HFFc6 (cell line): Measurements from ENCODE around the gene TCAIM. TPM values are rescaled to one million over a fixed set of nuclear protein-coding genes. Genes with fewer than 3 reads are reported as not detected.
"Not testable (repeated sequence)": the region's sequence is repeated elsewhere in the genome, so short reads cannot be mapped to it uniquely, and the experiment has no call there.

ENCODE experiments used
- DNase-seq: peaks from one replicate; pipeline ENCODE4 v3.0.0-alpha.2; 2018
- H3K27ac Mint-ChIP-seq: 2 replicates; pipeline ENCODE4 v1.8.0; 2020; ENCODE audit warnings: mild to moderate bottlenecking, mixed read lengths
- H3K27me3 Mint-ChIP-seq: 2 replicates; pipeline ENCODE4 v1.8.0; 2021; ENCODE audit warnings: mild to moderate bottlenecking, moderate library complexity, mixed read lengths; ENCODE audit not compliant: insufficient read depth
- H3K36me3 Mint-ChIP-seq: 2 replicates; pipeline ENCODE4 v1.8.0; 2021; ENCODE audit warnings: low read depth, mixed read lengths
- H3K4me1 Mint-ChIP-seq: 2 replicates; pipeline ENCODE4 v1.8.0; 2020; ENCODE audit warnings: low read depth, mixed read lengths
- H3K4me3 Mint-ChIP-seq: 2 replicates; pipeline ENCODE4 v1.8.0; 2020; ENCODE audit warnings: mild to moderate bottlenecking, moderate library complexity, mixed read lengths
- H3K9me3 Mint-ChIP-seq: 2 replicates; pipeline ENCODE4 v1.8.0; 2020; ENCODE audit warnings: mild to moderate bottlenecking, mixed read lengths
- CTCF ChIP-seq: fragments of 200-600 bp; sonication (generic); IDR thresholded peaks from 2 replicates; pipeline ENCODE4 v1.5.0; 2021; ENCODE audit warnings: antibody characterized with exemption, mild to moderate bottlenecking
- total RNA-seq, 6 experiments: library from RNA; stranded (reverse); fragmentation: NEBNext Ultra II Directional; extraction: Animal tissue kit (Norgen Biotek cat#: 25700); gene quantifications; 2 replicates in 1 of 6; 3 replicates in 5 of 6; pipeline ENCODE4 v1.2.3, GENCODE V29; 2021

The TCAIM gene
- total RNA-seq, 6 experiments from 2014 or later, result 18.4 to 22.4 (median 20.4) TPM

DNA sequence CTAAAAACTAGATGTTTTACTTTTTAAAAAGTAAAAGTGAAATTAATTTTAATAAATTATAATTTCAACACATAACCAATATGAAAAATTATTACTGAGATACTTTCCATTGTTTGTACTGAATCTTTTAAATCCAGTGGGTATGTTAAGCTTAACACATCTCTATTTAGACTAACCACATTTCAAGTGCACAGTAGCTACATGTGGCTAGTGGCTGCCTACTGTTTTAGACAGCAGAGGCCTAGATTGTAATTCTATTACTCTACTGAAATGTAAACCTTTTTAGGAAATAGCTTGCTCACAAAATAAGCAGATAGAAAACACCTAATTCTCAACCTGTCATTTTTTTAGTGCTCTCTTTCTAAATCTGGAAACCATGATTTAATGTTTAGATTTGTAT, 4.9 kb downstream of the TCAIM start:
- TF ChIP-seq CTCF, result no peak
- H3K27me3 Mint-ChIP-seq, result no peaks in the 10 kb centered on the region; the same call in 1 of the 2 replicates
- no peaks in the 10 kb centered on the region for H3K9me3 Mint-ChIP-seq
- H3K4me1 Mint-ChIP-seq, result peaks cover 37% of the 10 kb centered on the region
- DNase-seq, result no peak
- H3K4me3 Mint-ChIP-seq, result no peak overlapping the region
- 0 out of 2 replicates have a peak, but pooled peaks cover 5% of the 10 kb centered on the region for H3K36me3 Mint-ChIP-seq
- no peak overlapping the region for H3K27ac Mint-ChIP-seq

GRCh38 chr3:44346590-44346989, 8.0 kb downstream of the TCAIM start:
- H3K27ac Mint-ChIP-seq, H3K9me3 Mint-ChIP-seq, H3K27me3 Mint-ChIP-seq, H3K36me3 Mint-ChIP-seq, DNase-seq, H3K4me3 Mint-ChIP-seq: not testable (repeated sequence)
- H3K4me1 Mint-ChIP-seq, result peaks cover 16% of the 10 kb centered on the region

GRCh38 chr3:44348993-44349392, 10.4 kb downstream of the TCAIM start:
- H3K9me3 Mint-ChIP-seq, result no peaks in the 10 kb centered on the region
- no peaks in the 10 kb centered on the region for H3K4me1 Mint-ChIP-seq
- no peak overlapping the region for H3K4me3 Mint-ChIP-seq
- no peaks in the 10 kb centered on the region; the same call in 1 of the 2 replicates for H3K36me3 Mint-ChIP-seq
- no peak for TF ChIP-seq CTCF
- H3K27me3 Mint-ChIP-seq, result no peaks in the 10 kb centered on the region
- DNase-seq, result no peak
- no peak overlapping the region for H3K27ac Mint-ChIP-seq

DNA sequence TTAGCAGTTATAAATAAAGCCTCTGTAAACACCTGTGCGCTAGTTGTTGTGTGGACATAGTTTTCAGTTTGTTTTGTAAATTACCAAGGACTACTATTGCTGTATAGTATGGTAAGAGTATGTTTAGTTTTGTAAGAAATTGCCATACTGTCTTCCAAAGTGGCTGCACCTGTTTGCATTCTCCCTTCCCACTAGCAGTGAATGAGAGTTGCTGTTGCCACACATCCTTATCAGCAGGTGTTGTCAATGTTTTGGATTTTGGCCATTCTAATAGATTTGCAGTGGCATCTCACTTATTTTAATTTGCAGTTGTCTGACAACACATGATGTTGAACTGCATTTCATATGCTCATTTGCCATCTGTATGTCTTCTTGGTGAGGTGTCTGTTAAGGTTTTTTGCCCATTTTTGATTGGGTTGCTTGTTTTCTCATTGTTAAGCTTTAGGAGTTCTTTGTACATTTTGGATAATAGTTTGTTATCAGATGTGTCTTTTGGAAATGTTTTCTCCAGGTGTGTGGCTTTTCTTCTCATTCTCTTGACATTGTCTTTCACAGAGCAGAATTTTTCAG, 14.9 kb downstream of the TCAIM start:
- no peak for TF ChIP-seq CTCF
- H3K4me1 Mint-ChIP-seq, result peaks cover 16% of the 10 kb centered on the region
- H3K4me3 Mint-ChIP-seq, result no peak overlapping the region
- H3K9me3 Mint-ChIP-seq, result no peaks in the 10 kb centered on the region
- H3K27me3 Mint-ChIP-seq, result no peaks in the 10 kb centered on the region
- no peaks in the 10 kb centered on the region; the same call in 1 of the 2 replicates for H3K36me3 Mint-ChIP-seq
- no peak for DNase-seq
- no peak overlapping the region for H3K27ac Mint-ChIP-seq

GRCh38 chr3:44355362-44356033, 16.9 kb downstream of the TCAIM start:
- H3K27me3 Mint-ChIP-seq, result no peaks in the 10 kb centered on the region
- no peaks in the 10 kb centered on the region for H3K9me3 Mint-ChIP-seq
- no peak for TF ChIP-seq CTCF
- H3K36me3 Mint-ChIP-seq, result no peaks in the 10 kb centered on the region; the same call in 1 of the 2 replicates
- DNase-seq, result peak; percentile 80
- H3K4me1 Mint-ChIP-seq, result peaks cover 29% of the 10 kb centered on the region
- peak overlapping the region; percentile 8; the same call in 1 of the 2 replicates for H3K4me3 Mint-ChIP-seq
- peak overlapping the region; percentile 63 for H3K27ac Mint-ChIP-seq

DNA sequence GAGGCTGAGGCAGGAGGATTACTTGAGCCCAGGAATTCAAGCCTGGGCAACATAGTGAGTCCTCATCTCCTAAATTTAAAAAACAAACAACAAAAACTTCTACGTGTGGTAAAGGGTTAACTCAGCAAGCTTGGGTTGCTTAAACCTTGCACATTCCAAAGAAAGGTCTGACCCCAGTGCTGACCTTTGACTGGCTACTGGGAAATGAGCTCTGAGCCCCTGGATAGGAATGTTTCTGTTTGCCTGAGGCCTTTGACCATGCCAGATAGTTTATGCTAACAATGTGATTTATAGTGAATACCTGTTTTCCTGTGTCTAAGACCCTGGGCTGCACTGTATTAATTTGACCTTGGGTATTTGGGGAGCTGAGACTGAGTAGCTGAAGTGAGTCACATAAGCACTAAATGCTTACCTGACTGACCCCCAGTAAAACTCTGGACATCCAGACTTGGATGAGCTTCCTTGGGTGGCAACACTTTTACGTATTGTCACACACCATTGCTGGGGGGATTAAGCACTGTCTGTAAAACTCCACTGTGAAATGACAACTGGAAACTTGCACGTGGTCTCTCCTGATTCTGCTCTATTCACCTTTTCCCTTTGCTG, 20.7 kb downstream of the TCAIM start:
- Mint-ChIP-seq H3K36me3 (no peaks in the 10 kb centered on the region; the same call in 1 of the 2 replicates), H3K27ac (no peak overlapping the region), H3K9me3 (no peaks in the 10 kb centered on the region), H3K4me3 (no peak overlapping the region), H3K27me3 (no peaks in the 10 kb centered on the region), H3K4me1 (peaks cover 29% of the 10 kb centered on the region)
- TF ChIP-seq CTCF, result no peak
- no peak for DNase-seq
